ENCODE data around the gene DTYMK. TPM values are rescaled to one million over a fixed set of nuclear protein-coding genes. Genes with fewer than 3 reads are reported as not detected.

The DTYMK gene
- total RNA-seq, 1 donor from 2014 or later: 66.7 TPM

- H3K36me3 Mint-ChIP-seq: peaks cover 11% of the 10 kb centered on the region
- no peak for DNase-seq (ENCODE audit: extremely low spot score, unreplicated experiment)
- no peaks in the 10 kb centered on the region for H3K9me3 Mint-ChIP-seq
- peaks cover 7% of the 10 kb centered on the region for H3K4me1 Mint-ChIP-seq (ENCODE audit: unreplicated experiment)
- H3K4me3 Mint-ChIP-seq: no peak overlapping the region
- H3K27me3 Mint-ChIP-seq: no peaks in the 10 kb centered on the region
- no peak for TF ChIP-seq CTCF (conservative IDR thresholded peaks at IDR 0.05)
- no peak overlapping the region for H3K27ac Mint-ChIP-seq
Observed at GRCh38 chr2:241660593-241661213, 25.9 kb downstream of the DTYMK start.

DNA sequence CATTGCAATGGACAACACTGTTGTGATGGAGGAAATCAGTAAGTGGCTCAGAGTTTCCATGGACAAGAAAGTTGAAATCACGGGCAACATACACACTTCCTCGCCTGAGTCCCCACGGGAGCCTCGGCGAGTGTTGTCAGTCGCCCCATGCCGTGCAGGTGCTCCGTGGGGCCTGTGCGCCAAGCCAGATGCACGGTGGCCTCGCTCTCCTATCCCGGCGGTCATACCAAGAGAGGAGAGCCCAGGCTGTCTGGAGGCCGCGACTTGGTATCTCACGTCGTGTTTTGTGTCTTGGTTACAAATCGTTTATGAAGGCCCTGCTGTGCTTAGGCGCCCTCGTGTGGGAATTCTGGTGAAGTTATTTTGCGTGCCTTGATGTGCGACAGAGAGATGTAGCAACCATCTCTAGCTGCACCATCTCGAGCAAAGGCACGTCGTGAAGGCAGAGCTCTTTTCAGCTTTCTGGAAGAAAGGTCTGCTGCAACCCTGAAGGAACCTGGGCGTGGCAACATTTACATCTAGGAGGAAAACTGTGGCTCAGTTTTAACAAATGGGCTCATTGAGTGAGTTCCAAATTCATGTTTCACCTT is 27.4 kb downstream of the DTYMK start:
- H3K4me1 Mint-ChIP-seq (ENCODE audit: unreplicated experiment): no peaks in the 10 kb centered on the region
- no peaks in the 10 kb centered on the region for H3K27me3 Mint-ChIP-seq
- H3K4me3 Mint-ChIP-seq: no peak overlapping the region
- H3K9me3 Mint-ChIP-seq: no peaks in the 10 kb centered on the region
- no peak for DNase-seq (ENCODE audit: extremely low spot score, unreplicated experiment)
- peak overlapping the region; percentile 27 for H3K27ac Mint-ChIP-seq
- peak; percentile 77 for TF ChIP-seq CTCF (conservative IDR thresholded peaks at IDR 0.05)
- peaks cover 13% of the 10 kb centered on the region for H3K36me3 Mint-ChIP-seq

GRCh38 chr2:241658296-241658695 is 28.3 kb downstream of the DTYMK start:
- H3K4me1 Mint-ChIP-seq (ENCODE audit: unreplicated experiment): no peaks in the 10 kb centered on the region
- H3K27me3 Mint-ChIP-seq: no peaks in the 10 kb centered on the region
- no peak overlapping the region for H3K4me3 Mint-ChIP-seq
- DNase-seq (ENCODE audit: extremely low spot score, unreplicated experiment): no peak
- H3K36me3 Mint-ChIP-seq: peaks cover 13% of the 10 kb centered on the region
- no peak overlapping the region for H3K27ac Mint-ChIP-seq
- no peak for TF ChIP-seq CTCF (conservative IDR thresholded peaks at IDR 0.05)
- H3K9me3 Mint-ChIP-seq: no peaks in the 10 kb centered on the region

DNA sequence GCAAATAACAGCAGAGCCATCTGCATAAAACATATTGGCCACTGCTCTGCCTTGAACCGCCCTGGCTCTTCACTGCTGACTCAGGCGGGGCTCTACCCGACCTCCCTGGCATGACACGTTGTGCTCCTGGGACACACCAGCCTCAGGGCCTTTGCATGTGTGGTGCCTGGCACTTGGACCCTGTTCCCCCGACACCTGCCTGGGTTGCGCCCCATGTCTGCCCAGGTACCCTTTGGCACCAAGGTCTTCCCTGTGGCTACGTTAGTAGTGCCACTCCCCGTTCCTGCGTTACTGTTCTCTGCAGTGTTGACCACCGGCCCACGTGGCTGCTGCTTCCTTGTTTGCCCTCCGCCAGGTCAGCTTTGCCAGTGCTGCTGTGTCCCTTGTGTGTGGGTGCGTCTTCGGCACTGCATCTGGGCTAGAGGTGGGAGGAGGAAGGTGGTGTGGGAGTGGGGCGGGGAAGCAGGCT is 28.8 kb downstream of the DTYMK start:
- Mint-ChIP-seq H3K9me3 (no peaks in the 10 kb centered on the region), H3K36me3 (peaks cover 13% of the 10 kb centered on the region), H3K27ac (no peak overlapping the region), H3K4me3 (no peak overlapping the region), H3K4me1 (ENCODE audit: unreplicated experiment) (no peaks in the 10 kb centered on the region), H3K27me3 (no peaks in the 10 kb centered on the region)
- no peak for TF ChIP-seq CTCF (conservative IDR thresholded peaks at IDR 0.05)
- DNase-seq (ENCODE audit: extremely low spot score, unreplicated experiment): no peak

- no peaks in the 10 kb centered on the region for H3K9me3 Mint-ChIP-seq
- H3K4me3 Mint-ChIP-seq: no peak overlapping the region
- H3K27me3 Mint-ChIP-seq: no peaks in the 10 kb centered on the region
- no peak for TF ChIP-seq CTCF (conservative IDR thresholded peaks at IDR 0.05)
- no peak for DNase-seq (ENCODE audit: extremely low spot score, unreplicated experiment)
- peak overlapping the region; percentile 50 for H3K27ac Mint-ChIP-seq
- H3K4me1 Mint-ChIP-seq (ENCODE audit: unreplicated experiment): no peaks in the 10 kb centered on the region
- peaks cover 13% of the 10 kb centered on the region for H3K36me3 Mint-ChIP-seq
Observed at GRCh38 chr2:241656190-241656741, 30.3 kb downstream of the DTYMK start.

Measured in type B pancreatic cell (in vitro differentiated cells).